ENCODE data around the gene PCSK2.

Gene PCSK2

GRCh38 chr20:17510548-17510947 is 283.7 kb downstream of the PCSK2 start:
- no peak for DNase-seq

- DNase-seq: peak in 1 of 2 donors; percentile 16
These were observed 284.6 kb downstream of the PCSK2 start for GRCh38 chr20:17511401-17511800.

DNA sequence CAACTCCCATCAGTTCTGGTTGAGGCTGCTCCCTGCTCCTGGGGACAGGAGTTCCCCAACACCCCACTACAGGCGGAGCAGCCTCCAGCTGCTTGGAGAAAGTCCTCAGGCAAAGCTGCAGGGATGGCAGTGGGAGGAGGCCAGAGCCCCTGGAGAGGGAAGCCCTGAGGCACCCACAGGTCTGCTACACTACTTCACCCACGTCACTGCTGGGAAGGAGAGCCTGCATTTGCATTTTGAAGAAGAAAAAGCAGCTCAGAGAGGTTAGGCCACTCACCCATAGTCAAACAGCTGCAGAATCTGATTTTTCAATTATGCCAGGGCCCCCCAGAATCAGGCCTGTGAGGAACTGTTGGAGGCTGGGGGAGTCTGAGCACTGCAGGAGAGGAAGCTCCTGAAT is 287.1 kb downstream of the PCSK2 start:
- no peak for DNase-seq

- DNase-seq: no peak
These were observed 288.2 kb downstream of the PCSK2 start for GRCh38 chr20:17515053-17515452.

- DNase-seq: no peak
These were observed 291.7 kb downstream of the PCSK2 start for GRCh38 chr20:17518339-17519052.

GRCh38 chr20:17519606-17520285 is 292.9 kb downstream of the PCSK2 start:
- no peak for DNase-seq

DNA sequence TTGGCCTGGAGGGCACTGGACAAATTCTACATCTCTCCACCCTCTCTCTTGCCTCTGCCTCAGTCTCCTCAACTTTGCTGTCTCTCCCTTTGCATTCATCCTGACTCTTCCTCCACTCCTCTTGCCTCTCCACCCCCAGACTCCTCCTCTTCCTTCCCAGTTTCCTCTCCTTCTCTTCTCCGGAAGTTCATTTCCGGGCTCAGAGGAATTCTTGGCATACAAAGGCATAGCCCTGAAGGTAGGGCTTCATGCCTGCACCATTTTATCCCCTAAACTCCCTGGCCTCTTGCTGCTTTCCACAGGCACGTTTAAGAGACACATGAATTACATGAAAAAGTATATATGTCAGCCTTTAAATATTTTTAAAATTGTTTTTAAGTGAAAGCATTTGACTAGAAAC is 293.7 kb downstream of the PCSK2 start:
- DNase-seq: no peak

- DNase-seq: no peak
These were observed 295.7 kb downstream of the PCSK2 start for GRCh38 chr20:17522528-17522927.

- DNase-seq: no peak
These were observed 296.5 kb downstream of the PCSK2 start for GRCh38 chr20:17523326-17523725.

DNA sequence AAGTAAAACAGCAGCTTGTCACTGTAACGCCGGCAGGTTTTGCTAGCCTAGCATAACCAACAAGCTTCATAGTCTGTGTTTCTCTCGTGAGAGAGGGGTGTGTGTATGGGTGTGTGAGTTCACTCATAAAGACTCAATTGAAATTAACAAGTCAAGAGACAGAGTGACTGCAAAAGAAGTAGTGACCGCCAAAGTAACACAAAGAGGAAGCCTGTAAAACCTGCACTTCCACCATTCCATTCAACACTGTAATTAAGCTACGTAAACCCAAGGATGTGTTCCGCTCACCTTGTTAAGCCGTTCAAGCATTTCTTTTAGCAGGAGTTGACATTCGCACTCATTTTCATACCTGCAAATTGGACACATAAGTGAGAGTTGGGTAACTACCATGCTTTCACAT is 297.7 kb downstream of the PCSK2 start:
- no peak for DNase-seq

- no peak for DNase-seq
These were observed 298.3 kb downstream of the PCSK2 start for GRCh38 chr20:17525132-17525531.

DNA sequence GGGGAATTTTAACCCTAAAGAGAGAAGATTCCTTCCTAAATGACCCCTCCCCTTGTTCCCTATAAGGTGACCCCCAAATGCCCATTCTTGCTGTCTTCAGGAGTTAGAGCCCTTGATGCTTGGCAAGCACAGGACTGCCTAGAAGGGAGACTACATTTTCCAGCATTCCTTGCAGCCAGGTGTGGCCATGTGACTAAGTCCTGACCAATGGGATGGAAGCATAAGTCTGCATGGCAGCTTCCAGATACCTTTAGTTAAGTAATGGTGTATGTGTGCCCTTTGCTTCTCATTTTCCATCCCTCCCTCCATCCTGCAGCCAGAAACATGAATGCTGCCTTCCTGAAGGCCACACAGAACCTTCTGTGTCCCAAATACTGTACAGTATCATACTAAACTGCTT is 298.8 kb downstream of the PCSK2 start:
- DNase-seq: peak; percentile 28 to 48

DNA sequence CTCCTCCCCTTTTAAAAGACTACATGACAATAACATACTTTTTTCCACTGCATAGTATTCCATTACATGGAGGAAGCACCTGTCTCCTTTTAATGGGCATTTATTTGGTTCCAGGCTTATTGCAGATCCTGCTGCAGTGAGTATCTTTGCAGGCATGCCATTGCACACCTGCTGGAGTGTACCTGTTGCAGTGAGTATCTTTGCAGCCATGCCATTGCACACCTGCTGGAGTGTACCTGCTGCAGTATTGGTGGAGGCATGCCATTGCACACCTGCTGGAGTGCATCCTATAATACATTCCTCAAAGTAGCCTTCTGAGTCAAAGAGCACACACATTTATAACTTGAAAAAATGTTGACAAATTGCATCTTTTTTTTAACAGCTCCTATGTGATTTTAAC is 302.7 kb downstream of the PCSK2 start:
- no peak for DNase-seq

GRCh38 chr20:17530153-17530552 is 303.3 kb downstream of the PCSK2 start:
- DNase-seq: no peak

GRCh38 chr20:17530716-17531664 is 304.1 kb downstream of the PCSK2 start, which contains the start of gene BFSP1:
Gene BFSP1 (minus strand): TSS chr20:17531379. CDS start chr20:17531329, 50 bp downstream.
- peak; percentile 26 to 38 for DNase-seq

DNA sequence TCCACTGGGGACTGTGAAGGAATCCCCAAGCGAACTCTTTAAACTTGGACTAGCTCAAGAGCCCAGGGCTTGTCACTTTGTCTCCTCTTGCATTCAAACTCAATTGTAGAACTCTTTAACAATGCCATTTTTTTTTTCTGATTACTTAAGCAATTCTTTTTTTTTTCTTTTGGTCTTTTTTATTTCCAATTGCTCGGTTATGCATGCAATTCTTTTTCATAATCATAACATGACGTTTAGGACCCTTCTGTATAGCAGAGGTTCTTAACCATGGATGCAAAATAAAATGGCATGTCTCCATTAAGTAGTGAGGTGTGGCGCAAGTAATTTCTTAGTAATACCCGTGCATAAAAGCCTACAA is 304.8 kb downstream of the PCSK2 start:
- DNase-seq: no peak

GRCh38 chr20:17533396-17533795 is 306.6 kb downstream of the PCSK2 start:
- DNase-seq: peak in 1 of 2 donors; percentile 35

GRCh38 chr20:17534077-17534476 is 307.2 kb downstream of the PCSK2 start:
- DNase-seq: no peak
